ENCODE data around the gene FLT1.

Gene FLT1

DNA sequence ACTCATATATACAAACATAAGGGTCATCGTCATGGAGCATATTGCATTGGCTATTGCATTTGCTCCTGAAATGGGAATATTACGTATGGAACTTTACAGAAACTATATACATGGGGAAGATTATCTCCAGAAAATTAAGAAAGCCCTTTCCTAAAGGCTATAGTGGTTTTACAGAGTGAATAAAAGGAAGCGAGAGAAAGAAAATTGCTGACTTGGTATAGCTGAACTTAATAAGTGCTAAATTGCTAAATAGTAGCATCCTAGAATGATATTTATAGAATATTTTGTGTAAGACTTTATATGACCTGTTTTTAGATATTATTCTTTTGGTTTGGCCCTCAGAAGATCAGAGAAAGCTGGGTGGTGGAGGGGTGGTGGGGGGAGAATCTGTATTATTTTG lies 114.6 kb downstream of the FLT1 start:
- no peak for DNase-seq

DNA sequence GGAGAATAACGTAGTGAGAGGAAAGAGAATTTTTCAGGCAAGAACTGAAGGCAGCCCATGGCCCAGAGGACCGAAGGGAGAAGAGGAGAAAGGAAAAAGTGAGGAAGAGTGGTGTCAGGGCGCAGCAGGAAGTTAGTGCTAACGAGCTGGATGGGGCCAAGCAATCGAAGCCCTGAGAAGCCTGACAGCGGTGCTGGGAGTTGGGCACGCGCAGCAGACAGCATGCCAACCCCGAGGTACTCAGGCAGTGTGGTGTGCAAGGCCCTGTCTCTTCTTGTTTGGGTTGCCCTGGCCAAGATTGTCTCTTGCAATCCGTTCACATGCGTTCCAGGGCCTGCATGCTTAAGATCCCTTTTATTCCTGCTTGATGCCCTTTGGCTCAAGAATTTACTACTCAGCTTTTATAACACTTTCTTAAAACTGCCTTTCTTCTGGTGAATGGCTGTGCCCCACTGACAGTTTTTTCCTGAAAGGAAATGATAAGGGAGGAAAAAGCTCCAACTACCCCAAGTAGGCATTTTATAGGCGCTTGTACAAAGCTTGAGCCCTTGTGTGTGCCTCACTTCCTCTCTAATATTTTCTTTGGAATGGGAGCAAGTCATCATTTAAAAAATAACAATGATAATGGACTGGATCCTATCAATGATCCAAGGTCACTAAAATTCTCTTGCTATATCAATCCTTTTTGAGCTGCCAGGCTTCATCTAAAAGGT lies 115.4 kb downstream of the FLT1 start:
- no peak for DNase-seq

DNA sequence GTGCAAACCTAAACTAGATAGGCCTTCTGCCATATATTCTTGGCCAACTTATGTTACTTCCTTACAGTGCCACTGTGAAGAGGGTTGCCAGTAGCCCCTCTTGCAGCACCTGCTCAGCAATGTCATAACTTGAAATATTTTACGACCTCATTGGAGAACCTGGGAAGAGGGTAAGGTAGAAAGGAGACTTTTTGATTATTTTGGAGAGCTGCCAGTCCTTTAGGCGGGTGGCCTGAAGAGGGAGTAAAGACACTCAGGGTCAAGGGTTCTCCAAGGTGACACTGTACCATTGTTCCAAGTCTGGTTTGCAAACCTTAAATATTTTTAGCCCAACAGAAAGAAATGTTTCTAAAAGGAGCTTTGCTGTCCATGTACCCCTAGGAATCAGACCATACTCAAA lies 118.3 kb downstream of the FLT1 start:
- DNase-seq = no peak

DNA sequence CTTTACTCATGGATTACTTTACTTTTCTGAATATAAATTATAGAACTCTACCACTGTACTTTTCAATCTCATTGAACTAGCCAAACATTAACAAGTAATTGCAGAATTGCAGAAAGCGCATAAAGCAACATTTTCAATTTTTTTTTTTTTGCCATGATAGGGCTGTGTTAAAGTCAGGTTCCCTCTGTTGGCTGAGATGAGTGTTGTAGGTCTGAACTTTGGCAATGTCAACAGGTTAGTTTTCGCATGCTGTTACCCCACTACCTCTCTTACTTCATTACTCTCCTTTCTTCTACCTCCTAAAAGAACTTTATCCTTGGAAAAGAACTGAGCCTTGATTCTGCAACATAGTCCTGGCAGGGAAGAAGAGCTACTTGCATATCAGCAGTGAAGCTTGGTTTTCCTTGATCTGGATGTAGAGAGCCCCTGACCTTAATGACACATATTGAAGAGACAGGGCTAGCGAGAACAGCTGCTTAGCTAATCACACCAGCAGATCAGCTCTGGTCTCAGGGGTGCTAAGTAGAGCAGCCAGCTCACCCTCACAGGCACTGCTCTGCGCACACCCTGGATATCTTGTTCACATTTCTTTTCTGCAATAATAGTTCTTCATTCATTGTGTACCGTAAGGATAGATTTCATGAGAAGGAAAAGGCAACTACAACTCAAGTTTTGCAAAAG lies 119.5 kb downstream of the FLT1 start:
- no peak for DNase-seq

DNA sequence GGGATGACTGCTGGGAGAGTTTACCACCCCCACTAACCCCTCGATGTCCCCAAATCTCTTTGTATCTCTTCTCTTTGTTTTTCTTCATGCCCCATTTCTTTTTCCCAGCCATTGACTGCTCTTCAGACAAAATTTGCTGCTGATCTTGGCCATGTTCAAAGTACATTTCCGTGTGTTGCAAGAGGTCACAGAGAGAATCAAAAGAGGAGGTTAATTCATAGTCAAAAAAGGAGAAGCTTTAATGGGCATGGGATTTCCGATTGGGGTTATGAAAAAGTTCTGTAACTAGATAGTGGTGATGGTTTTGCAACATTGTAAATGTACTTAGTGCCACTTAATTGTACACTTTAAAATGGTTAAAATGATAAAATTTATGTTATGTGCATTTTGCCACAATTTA lies 121.1 kb downstream of the FLT1 start:
- no peak for DNase-seq

DNA sequence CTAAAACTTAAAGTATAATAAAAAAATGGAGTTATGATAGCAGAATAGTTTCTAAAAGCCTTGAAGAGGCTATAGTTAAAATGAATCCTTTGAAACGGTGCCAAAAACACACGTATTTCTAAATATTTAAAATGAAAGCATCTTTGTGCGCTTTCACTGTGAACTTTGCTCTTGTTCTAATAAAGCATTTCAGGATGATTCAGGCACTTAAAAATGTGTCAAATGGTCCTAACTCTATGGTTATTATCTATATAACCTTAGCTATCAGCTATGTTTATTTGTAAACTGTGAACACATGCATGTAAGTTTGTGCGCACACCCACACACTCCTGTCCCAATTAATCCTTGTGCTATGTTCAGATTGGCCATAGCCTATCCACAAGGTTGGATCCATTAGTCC lies 124.5 kb downstream of the FLT1 start:
- no peak for DNase-seq

DNA sequence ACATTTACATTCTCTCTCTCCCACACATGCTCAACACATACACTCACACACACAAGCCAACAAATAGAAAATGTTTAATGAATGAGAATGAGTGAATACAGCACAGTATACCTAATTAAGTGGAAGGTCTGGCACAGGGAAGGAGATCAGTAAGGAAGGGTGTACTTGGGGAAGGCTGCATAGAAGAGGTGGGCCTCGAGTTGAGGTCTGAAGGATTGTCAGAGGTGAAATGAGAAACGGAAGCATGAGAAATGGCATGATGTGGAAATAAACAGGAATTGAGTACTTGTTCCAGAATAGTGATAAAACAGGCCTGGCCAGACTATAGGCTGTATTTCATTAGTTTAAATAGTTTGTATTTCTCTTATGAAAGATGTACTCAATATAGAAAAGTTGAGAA lies 136.2 kb downstream of the FLT1 start:
- DNase-seq = no peak

DNA sequence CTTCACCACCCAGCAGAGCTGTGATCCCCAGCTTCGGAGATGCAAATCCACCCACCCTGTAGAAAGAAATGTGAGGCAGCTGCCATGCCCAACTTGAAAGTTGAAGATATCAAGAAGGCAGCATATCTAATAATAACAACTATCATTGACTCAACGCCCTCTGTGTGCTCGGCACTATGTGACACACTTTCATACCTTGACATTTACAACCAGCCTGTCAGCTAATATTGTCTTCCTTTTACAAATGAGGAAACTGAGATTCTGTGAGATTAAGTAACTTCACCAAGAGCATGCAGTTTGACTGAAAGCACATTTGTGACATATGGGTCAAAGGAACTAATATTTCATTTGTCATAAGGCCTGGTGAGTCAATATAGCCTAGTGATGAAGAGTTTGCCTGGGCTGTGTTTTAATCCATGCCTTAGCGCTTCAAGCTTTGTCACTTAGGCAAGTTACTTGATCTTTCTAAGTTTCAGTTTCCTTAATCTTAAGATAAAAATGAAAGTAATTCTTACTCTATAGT lies 137.0 kb downstream of the FLT1 start:
- no peak for DNase-seq

DNA sequence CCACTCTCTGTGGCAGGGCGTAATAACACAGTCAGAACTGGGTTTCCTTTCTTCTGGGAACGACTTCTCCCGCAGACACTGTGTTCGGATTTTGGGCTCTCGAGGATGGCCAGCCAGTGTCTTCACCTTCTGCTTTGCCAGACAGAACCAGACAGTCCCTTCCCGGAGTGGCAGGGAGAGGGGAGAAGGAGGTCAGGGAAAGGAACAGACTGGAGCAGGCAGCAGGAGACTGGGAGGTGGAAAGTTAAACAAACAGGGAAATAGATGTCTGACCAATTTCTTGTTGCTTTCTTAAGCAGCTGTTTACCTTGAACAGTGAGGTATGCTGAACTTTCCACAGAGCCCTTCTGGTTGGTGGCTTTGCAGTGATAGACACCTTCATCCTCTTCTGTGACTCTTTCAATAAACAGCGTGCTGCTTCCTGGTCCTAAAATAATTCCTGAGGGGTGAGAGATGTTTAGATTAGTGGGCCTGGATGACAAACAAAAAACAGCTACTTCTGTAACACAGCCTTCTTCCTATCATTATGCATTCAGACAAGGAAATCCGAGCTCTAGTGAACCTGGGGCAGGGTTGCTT lies 137.6 kb downstream of the FLT1 start:
- DNase-seq = no peak

DNA sequence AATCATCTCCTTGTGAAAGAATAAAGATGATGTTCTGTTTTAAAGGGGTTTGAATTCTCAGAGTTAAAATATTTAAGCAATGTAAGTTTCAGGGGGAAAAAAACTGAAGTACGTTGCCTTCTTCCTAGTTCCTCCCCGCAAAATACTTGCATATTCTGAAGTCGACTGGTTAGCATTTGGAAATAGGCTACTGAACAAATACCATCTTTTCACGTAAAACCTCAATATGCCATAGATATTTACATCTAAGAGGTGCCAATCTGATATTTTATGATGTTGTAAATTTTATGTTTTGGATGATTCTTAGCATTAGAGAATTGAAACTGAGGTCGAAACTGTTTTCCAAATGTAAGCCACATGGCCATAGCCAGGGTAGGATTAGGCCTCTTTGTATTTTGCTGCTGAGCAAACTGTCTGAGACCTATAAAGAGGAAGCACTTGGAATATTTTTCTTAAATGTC lies 138.3 kb downstream of the FLT1 start:
- DNase-seq = no peak

DNA sequence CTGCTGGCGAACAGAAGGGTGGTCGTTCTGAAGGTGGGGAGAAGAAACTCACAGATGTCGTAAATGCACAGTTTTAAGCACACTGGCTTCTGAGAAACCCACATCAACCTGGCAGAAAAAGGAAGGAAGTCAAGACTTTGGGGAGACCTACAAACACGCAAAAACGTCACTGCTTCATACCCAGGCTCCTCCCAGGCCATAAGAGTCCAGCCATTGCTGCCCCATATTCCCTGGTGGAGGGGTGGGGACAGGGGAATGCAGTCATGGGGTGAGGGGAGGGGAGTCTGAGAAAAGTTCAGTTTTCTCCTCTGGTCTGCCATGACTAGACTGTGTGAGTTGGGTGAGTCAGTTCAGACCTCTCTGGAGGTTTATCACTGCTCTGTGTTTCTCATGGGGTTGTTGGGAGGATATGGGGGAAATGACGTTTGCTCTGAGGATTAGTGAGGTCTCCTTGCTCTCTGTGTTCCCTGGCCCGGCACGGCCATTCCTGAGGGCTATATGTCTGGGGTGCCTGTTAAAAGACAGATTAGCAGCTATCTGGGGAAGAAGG lies 139.0 kb downstream of the FLT1 start:
- no peak for DNase-seq

DNA sequence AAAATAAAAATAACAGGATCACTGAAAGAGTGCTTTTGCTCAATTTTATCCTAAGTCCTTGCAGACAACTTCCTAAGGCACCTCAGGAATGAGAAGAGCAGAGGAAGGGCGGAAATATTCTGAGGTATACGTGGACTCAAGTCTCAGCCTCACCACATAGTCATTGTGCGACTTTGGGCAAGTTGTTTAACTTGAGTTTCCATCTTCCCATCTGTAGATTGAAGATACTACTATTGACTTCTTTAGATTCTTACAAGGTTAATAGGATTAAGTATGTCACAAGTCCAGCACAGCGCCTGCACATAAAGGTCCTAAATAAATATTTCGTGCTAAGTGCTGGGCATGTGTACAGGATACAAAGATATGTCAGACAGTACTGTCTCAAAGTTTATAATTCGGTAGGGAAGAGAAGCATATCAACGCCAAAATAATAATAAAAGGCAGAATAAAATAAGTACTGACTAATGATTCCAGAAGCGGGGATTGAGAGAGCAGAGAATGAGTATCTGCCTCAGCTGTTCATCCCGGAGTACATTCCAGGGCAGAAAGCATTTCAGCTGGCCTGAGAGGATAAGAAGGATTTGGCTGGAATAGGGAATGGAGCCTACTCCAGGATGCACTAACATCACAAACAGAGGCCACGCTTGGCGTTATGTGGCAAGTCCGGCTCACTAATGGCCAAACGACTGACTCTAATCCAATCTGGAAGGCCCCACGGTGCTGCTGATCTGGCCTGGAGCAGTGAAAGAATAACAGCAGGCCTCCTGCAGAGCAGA lies 139.7 kb downstream of the FLT1 start:
- no peak for DNase-seq

DNA sequence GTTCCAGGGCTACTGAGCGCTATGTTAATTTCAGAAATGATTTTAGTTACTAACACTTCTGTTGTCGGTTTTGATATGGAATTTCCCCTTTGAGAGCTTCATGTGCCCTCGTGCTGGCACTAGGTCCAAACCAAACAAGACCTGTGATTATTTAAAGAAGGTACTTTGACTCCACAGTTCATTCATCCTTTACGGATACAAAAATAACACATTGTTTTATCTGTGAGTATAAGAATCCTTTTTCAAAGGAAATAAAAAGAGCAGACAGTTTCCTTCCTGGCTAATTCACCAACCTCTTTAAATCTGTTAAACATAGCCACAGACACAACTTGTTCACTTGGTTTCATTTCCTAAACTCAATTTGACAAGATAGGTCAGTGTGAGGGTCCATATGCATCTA lies 141.2 kb downstream of the FLT1 start:
- DNase-seq = no peak

DNA sequence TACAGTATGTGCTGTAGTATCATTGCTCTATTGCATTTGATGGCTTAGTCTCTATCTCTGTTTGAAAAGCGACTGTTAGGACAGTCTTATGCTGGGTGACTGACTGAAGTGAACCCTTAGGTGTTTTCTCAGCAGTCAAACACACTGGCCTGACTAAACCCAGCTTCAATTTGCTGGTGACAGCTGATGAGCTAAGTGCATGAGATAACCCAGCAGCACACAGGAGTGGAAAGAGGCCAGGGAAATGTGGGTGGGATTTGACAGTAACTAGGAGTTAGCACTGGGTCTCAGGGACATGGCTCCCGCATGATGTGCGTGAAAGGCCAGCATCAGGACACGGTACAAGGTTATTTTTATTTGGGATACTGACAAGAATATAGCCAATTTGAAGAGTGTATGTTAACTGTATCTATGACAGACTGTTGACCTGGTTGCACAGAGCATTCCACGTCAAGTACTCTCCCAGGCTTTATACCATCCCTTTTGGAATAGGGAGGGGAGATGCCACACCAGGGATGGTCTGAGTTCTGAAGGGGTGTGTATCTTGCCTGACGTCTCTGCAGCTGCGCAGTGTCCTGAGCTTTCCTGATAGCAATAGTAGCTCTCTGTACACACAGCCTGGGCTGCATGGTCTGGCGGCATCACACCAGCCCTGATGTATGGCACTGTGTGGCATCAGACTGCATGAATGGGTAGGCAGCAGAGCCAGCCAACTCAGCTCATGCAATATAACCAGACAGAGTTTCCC lies 144.8 kb downstream of the FLT1 start:
- no peak for DNase-seq

DNA sequence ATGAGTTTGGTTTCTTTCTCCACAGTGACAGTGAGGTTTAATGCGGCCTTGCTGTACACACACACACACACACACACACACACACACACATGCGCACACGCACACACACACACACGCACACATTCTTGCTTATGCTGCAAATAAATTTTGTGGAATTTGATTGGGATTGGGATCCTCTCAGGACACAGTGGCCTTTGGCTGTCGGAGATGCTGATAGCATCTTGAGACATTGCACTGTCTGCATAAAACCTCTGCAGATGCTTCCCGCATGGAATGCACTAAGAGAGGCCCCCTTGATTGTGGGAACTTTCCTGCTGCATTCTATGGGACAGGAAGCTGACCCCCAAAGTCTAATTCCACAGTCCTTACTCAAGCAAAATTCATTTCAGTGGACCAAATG lies 145.6 kb downstream of the FLT1 start:
- no peak for DNase-seq

DNA sequence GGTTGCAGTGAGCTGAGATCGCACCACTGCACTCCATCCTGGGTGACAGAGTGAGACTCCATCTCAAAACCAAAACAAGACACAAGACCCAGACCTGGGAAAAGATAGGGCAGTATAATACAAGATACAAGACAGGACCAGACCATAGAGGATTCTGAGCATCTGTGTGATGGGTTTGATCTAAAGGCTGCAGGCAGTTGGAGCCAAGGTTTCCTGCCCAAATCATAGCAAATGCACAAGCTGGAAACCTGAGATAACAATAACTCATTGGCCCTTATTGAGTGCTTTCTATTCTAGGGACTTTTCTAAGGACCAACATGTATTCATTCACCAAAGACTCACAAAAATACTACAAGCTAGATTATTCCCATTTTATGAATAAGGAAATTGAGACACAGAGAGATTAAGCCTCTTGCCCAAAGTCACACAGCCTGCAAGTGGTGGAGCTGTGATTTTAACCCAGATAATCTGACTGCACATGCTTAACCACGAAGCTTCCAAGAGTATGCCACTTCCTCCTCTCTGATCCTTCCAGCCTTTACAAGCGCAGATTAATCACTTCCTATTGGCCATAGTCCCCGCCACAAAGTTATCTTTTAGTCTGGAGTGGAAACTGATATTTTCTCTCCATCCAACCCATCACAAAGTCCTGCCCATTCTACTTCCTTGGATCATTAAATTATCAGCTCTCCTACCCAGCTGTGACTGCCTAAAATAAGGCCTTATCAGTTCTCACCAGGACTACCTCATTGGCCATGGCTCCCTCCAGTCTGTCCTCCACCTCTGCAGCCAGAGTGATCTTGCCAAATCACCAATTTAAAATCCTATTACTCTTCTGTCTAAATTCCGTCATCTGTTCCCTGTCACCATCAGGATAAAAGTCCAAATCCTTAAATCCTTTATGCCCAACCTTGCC lies 147.2 kb downstream of the FLT1 start:
- no peak for DNase-seq

DNA sequence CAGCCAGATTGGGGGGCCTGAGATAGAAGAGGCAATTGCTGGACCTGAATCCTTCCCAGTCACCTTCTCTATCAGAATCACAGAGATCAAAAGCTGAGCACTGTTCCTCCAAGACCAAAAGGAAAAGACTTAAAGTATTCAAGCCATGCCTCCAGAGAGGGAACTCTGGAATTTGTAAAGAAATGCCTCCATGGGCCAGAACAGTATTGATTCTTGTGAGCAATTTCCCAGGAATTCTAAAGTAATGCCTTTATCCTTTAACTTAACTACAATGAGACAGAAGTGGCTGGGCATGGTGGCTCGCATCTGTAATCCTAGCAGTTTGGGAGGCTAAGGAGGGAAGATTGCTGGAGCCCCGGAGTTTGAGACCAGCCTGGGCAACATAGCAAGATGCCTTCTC lies 148.8 kb downstream of the FLT1 start:
- no peak for DNase-seq

DNA sequence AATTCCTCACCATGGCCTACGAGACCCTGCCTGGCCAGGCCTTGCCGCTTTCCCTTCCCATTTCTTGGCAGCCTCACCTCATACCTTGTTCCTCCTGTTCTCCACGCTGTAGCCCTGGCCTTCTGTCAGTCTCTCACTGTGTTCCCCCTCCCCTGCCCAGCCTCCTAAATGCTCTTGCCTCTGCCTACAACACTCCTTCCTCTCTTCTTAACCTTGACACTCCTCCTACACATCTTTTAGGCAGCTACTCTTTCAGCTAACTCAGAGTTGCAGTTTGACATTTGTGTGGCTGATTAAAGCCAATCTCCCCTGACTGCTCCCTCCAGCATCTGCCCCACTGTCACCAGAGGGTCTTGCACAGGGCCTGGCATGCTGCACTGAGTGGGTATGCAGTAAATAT lies 150.8 kb downstream of the FLT1 start:
- DNase-seq = no peak

DNA sequence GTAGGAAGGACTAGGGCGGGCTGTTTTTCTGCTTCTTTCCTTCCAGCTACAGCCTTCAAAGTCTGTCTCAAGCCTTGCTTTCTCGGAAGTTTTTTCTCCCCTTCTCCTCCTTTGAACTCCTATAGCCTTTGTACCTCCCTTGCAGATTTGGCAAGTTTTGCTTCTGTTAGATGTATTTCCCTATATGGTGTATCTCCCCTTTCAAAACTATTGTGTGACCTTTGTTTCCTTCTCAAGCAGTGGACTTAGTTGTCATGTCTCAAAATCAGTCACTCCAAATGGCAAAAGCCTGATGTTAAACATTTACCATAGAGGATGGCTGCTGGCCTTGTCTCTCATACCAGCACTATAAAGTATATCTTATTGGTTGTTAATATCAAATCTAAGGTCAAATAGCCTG lies 152.7 kb downstream of the FLT1 start:
- DNase-seq = no peak

DNA sequence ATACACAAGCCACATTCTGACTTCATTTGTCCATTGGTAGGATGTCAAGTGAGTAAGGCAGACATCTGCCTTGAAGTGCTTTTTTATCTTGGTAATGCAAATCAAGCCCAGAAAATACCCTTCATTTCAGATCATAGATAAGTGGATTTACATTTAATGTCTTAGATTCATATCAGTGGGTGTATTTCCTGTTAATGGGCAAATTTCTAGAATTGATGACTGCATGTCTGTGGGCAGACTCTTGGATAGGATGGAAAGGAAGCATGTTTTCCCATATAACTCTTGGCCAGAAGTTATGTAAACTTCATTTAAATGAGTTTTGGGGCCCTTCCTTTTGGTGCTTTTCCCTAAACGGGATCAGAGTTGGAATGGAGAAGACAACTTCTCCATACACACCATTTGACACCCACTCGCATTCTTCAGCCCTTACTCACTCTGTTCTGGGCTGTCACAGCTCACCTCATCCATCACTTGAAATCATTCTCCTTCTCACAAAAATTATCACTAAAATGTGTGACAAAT lies 154.6 kb downstream of the FLT1 start:
- no peak for DNase-seq

DNA sequence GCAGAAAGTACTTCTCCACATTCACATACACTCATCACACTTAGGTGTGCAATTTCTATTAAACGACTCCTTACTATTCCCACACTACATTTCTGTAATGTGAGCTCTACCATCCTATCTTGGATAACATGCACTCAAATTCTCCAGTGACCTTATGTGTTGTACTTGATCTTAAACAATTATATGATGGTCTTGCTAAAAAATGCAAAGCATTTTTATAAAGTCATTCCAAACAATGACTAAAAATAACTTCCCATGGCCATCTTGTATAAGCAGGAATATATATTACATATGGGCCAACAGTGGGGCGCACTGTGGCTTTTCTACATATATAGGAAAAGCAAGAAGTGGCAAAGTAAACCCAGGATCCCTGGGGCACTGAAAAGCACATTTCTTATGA lies 155.5 kb downstream of the FLT1 start:
- no peak for DNase-seq

Measured in NCI-H748 treated with DMSO at 0.1 percent for 48 hours (cell line).